Stimulated activated CD4-positive, alpha-beta T cell treated with anti-CD3 and anti-CD28 coated beads, Interleukin-2, amount 100 ng/mL, for 24 hours (primary cell): ENCODE measurements around the gene CEP72.
"Not testable (repeated sequence)": the region's sequence is repeated elsewhere in the genome, so short reads cannot be mapped to it uniquely, and the experiment has no call there.

Experiments
- DNase-seq, 2 donors: peaks; one replicate each; pipeline ENCODE4 v3.0.0-alpha.2; 2020

CEP72 gene

DNA sequence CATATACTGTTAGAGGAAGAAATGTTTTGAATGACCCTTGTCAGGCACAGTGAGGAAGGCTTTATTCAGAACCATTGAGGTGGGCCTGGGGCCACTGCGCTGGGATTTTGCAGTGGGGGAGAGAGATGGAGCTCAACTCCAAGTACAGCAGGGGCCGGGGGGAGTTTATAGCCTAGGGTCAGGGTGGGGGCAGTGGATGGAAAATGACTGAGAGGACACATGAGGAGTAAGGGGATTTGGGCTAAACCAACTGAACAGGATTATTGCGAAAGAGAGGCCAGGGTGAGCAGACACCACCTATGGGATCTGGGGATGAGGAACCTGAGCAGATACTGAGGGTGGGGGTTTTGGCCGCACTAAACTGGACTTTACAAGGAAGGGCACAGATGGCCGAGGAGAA is 6.3 kb downstream of the CEP72 start:
- DNase-seq: peak in 1 of 2 donors; percentile 6

DNA sequence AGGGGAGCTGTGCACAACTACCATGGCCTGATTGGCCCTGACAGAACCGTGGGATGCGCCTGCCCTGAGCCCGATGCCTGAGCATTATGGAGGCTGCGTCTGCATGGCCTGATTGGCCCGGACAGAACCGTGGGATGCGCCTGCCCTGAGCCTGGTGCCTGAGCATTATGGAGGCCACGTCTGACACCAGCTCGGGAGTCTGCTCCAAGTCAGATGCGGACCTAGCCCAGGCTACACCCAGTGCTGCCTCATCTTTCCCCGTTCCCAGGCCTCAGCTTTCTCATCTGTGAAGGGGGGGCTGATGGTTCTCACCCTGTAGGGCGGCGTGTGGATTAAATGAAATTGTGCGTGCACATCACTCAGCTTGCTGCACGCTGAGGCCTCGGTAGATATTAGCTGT is 7.3 kb downstream of the CEP72 start:
- DNase-seq: peak in 1 of 2 donors; percentile 9

GRCh38 chr5:620152-620551 is 8.0 kb downstream of the CEP72 start:
- peak in 1 of 2 donors; percentile 10 for DNase-seq

- DNase-seq: no peak
Observed at GRCh38 chr5:620586-621180, 8.5 kb downstream of the CEP72 start.

DNA sequence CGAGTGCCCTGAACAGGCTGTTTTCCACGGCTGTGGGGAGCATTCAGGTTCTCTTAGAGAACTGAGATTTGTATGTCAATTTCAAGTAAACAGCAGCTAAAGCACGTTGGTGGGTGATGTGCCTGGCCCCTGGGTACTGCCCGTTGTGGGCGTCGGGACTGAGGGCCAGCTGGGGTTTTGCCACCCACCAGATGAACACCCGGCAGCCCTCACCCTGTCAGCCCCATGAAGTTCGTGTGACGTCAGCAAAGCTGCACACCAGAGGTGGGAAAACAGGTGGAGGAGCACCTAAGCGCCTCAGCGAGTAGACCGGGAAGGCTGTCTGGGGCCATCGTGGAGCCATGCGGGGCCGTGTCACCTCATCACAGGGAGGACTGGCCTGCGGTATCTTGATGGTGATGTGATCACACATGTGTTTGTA is 9.2 kb downstream of the CEP72 start:
- no peak for DNase-seq

- no peak for DNase-seq
Observed at GRCh38 chr5:622359-622758, 10.2 kb downstream of the CEP72 start.

- DNase-seq: no peak
Observed at GRCh38 chr5:622946-623522, 10.9 kb downstream of the CEP72 start.

GRCh38 chr5:623531-623930 is 11.4 kb downstream of the CEP72 start:
- DNase-seq: no peak

- DNase-seq: no peak
Observed at GRCh38 chr5:624118-624950, 12.2 kb downstream of the CEP72 start.

DNA sequence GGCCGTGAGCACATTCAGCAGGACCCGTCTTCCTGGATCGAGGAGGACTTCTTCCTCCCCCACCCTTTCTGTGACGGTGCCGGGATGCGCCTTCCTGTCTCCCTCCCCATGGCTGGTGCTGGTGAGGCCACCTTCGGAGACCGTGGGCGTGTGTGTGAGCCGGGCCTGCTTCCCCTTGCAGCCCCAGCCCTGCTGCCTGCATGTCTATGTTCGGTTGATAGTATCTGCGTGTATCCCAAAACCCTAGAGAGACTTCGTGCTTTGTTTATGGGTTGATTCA is 12.8 kb downstream of the CEP72 start:
- DNase-seq: no peak

- DNase-seq: no peak
Observed at GRCh38 chr5:625516-625915, 13.4 kb downstream of the CEP72 start.

GRCh38 chr5:626850-627249 is 14.7 kb downstream of the CEP72 start:
- no peak for DNase-seq

- no peak for DNase-seq
Observed at GRCh38 chr5:627840-628239, 15.7 kb downstream of the CEP72 start.

- not testable (repeated sequence) for DNase-seq
Observed at GRCh38 chr5:628351-629205, 16.4 kb downstream of the CEP72 start.

GRCh38 chr5:633501-633955 is 21.4 kb downstream of the CEP72 start:
- DNase-seq: no peak

- DNase-seq: no peak
Observed at GRCh38 chr5:634191-634590, 22.1 kb downstream of the CEP72 start.

DNA sequence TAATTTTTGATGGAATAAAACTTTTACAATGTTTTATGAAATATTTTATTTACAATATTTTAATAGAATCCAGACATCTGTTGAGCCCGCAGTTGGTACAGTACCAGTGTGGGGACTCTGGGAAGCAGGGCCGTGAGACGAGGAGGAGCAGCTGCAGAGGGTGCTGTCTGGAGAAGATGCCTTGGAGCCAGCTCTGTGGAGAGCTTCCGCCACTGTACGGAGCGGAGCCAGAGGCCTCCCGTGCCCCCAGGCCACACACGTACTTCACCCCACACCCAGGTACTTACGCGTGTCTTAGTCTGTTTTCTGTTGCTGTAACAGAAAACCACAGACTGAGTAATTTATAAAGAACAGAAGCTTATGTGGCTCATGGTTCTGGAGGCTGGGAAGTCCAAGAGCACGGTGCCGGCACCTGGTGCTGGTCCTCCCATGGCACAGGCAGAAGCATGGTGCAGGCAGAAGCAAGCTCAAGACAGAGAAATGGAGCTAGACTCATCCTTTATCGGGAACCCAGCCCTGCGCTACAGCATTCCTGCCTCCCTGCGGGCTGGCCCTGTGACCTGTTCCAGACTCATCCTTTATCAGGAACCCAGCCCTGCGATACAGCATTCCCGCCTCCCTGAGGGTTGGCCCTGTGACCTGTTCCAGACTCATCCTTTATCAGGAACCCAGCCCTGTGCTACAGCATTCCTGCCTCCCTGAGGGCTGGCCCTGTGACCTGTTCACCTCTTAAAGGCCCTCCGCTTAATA is 23.3 kb downstream of the CEP72 start:
- no peak for DNase-seq

- DNase-seq: no peak
Observed at GRCh38 chr5:636951-637350, 24.8 kb downstream of the CEP72 start.

DNA sequence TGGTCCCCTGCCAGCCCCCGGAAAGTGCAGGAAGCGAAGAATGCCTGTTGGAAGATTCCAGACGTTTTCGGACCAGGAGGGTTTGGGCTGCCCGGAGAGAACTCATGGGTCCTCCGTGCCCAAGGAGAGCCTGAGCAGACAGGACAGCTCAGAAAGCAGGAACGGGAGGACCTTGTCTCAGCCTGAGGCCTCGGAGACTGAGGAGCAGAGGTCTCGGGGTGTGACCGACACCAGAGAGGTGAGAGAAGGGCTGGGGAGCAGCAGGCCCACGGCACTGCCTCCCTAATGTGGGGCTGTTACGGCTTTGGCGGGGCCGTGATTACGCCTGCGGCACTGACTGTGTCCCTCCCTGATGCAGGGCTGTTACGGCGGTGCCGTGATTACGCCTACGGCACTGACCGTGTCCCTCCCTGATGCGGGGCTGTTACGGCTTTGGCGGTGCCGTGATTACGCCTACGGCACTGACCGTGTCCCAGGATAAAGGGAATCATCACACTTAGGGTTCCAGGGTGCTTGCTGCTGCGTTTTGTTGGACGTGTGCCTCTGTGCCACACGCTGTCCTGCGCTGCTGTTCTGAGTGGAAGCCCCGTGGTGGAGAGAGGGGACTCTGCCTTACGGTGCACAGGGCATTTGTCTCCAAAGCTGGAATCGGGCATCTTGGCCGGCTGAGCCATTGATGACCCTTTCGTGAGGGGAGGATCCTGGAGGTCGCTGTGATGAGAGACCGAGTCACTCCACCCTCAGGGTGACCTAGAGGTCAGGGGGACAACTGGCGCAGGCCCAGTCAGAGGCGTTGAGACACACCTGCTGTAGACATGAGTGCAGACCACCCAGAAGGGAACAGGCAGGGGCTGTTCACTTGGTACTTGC is 25.7 kb downstream of the CEP72 start:
- DNase-seq: no peak

DNA sequence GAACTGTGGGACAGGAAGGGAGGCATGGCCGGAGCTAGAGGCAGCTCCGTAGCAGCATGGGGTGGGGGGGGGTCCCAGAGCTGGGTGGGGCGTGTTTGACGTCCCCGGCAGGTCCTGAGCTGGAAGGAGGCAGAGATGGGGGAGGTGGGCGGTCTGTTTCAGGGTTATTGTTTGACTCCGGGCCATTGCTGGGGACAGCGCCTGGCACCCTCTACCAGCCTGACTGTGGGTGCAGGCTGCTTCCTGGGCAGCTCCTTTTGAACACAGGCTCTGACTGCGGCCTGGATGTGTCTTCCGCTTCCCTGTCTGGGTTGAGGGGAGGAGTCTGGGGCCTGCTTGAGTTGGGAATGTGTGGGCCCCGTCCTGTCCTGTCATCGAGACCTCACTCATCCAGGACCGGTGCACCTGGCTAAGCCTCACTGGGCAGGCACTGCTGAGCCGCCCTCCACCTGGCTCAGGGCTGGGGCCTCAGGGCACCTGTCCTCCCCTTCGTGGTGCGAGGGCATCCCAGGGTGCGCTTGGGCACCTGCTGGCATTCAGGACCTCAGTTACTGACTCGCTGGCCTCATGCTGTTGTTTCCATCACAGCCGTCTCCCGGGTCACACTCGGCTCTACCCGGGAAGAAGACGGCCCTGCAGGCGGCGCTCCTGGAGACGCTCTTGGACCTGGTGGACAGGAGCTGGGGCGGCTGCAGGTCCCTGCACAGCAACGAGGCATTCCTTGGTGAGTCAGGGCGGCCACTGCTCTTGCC is 26.5 kb downstream of the CEP72 start:
- no peak for DNase-seq

DNA sequence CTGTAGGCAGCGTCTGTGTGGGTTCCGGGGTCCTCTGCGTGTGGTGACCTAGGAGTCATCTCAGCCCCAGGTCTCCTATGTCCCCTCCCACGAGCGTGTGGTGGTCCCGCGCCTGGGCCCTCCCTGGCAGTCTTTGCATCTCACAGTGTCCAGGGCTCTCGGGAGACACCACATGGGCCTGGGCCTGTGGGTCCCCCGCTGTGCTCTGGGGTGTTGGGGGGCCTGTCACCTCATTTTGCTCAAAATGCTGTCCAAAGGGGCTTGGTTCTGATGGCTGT is 27.1 kb downstream of the CEP72 start:
- DNase-seq: no peak
